ENCODE data around the gene DDAH1. TPM values are rescaled to one million over a fixed set of nuclear protein-coding genes. Genes with fewer than 3 reads are reported as not detected.

The DDAH1 gene
- total and polyA plus RNA-seq, 2 experiments from 2014 or later: 29.4 to 41.7 TPM

GRCh38 chr1:85296980-85297379 is 168.0 kb downstream of the DDAH1 start:
- no peaks in the 10 kb centered on the region for H3K9me3 Mint-ChIP-seq
- no peaks in the 10 kb centered on the region for H4K20me1 ChIP-seq (replicated peaks; ENCODE audit: insufficient read depth)
- H3K27me3 ChIP-seq (ENCODE audit: insufficient read depth): no peaks in the 10 kb centered on the region
- no peak overlapping the region for H3K4me2 ChIP-seq
- H3K4me1 Mint-ChIP-seq: peaks cover 8% of the 10 kb centered on the region
- no peak overlapping the region for H2AFZ ChIP-seq
- no peaks in the 10 kb centered on the region for H3K36me3 Mint-ChIP-seq (ENCODE audit: low read depth)
- H3K79me2 ChIP-seq (replicated peaks; ENCODE audit: insufficient read depth): no peaks in the 10 kb centered on the region
- DNase-seq (ENCODE audit: low spot score) (no peak), ATAC-seq (no peak)
- H3K9me2 ChIP-seq (ENCODE audit: insufficient read depth): no peaks in the 10 kb centered on the region
- no peak overlapping the region for H3K27ac ChIP-seq (ENCODE audit: low read depth)
- H3K4me1 ChIP-seq (ENCODE audit: insufficient read depth): no peaks in the 10 kb centered on the region
- H3F3A ChIP-seq (replicated peaks; ENCODE audit: low read depth): no peaks in the 10 kb centered on the region
- no peak overlapping the region for H3K4me3 ChIP-seq
- H3K27ac Mint-ChIP-seq: no peak overlapping the region
- H3K4me3 Mint-ChIP-seq: no peak overlapping the region
- no peaks in the 10 kb centered on the region for H3K36me3 ChIP-seq (ENCODE audit: insufficient read depth)
- H3K27me3 Mint-ChIP-seq (ENCODE audit: insufficient read depth, low read depth, poor library complexity): no peaks in the 10 kb centered on the region
- no peak for TF ChIP-seq ZNF462 (CRISPR knock-in tag; IDR thresholded peaks at IDR 0.05)
- TF ChIP-seq EZH2phosphoT487 (IDR thresholded peaks at IDR 0.05; ENCODE audit: unreplicated experiment): no peak
- no peak for TF ChIP-seq STAT1 (IDR thresholded peaks at IDR 0.05; ENCODE audit: unreplicated experiment)
- no peak for TF ChIP-seq POLR2AphosphoS5 (IDR thresholded peaks at IDR 0.05; ENCODE audit: low read depth)

GRCh38 chr1:85295654-85296053 is 169.3 kb downstream of the DDAH1 start:
- Histone ChIP-seq H3K79me2 (replicated peaks; ENCODE audit: insufficient read depth) (no peaks in the 10 kb centered on the region), H3K4me3 (no peak overlapping the region), H3F3A (replicated peaks; ENCODE audit: low read depth) (no peaks in the 10 kb centered on the region), H3K4me2 (no peak overlapping the region), H2AFZ (no peak overlapping the region), H4K20me1 (replicated peaks; ENCODE audit: insufficient read depth) (no peaks in the 10 kb centered on the region), H3K27ac (ENCODE audit: low read depth) (no peak overlapping the region), H3K36me3 (ENCODE audit: insufficient read depth) (no peaks in the 10 kb centered on the region), H3K27me3 (ENCODE audit: insufficient read depth) (no peaks in the 10 kb centered on the region), H3K4me1 (ENCODE audit: insufficient read depth) (no peaks in the 10 kb centered on the region), H3K9me2 (ENCODE audit: insufficient read depth) (no peaks in the 10 kb centered on the region)
- no peaks in the 10 kb centered on the region for H3K36me3 Mint-ChIP-seq (ENCODE audit: low read depth)
- H3K27me3 Mint-ChIP-seq (ENCODE audit: insufficient read depth, low read depth, poor library complexity): no peaks in the 10 kb centered on the region
- peaks cover 8% of the 10 kb centered on the region for H3K4me1 Mint-ChIP-seq
- DNase-seq (ENCODE audit: low spot score) (no peak), ATAC-seq (no peak)
- no peak overlapping the region for H3K4me3 Mint-ChIP-seq
- H3K9me3 Mint-ChIP-seq: no peaks in the 10 kb centered on the region
- no peak overlapping the region for H3K27ac Mint-ChIP-seq
- TF ChIP-seq JUNB (IDR thresholded peaks at IDR 0.05; ENCODE audit: unreplicated experiment) (no peak), STAT1 (IDR thresholded peaks at IDR 0.05; ENCODE audit: unreplicated experiment) (no peak), CTCF (conservative IDR thresholded peaks at IDR 0.05; ENCODE audit: low read depth in 2 of 2) (no peak), EZH2phosphoT487 (IDR thresholded peaks at IDR 0.05; ENCODE audit: unreplicated experiment) (no peak), POLR2AphosphoS5 (IDR thresholded peaks at IDR 0.05; ENCODE audit: low read depth) (no peak), EZH2 (IDR thresholded peaks at IDR 0.05; ENCODE audit: low read depth, unreplicated experiment) (no peak), ETS1 (IDR thresholded peaks at IDR 0.05) (no peak), ZNF114 (CRISPR knock-in tag; IDR thresholded peaks at IDR 0.05) (no peak)

Data from GM23338 (cell line).